K562 (cell line): ENCODE data around the gene AZGP1. TPM values are rescaled to one million over a fixed set of nuclear protein-coding genes. Genes with fewer than 3 reads are reported as not detected.
"Not testable (repeated sequence)": the region's sequence is repeated elsewhere in the genome, so short reads cannot be mapped to it uniquely, and the experiment has no call there.

ENCODE experiments used
- ATAC-seq: fragments of 200-7000 bp; cut with Tn5 transposase; 3 replicates; pipeline ENCODE4 v1.9.1; 2020; ENCODE audit warnings: moderate library complexity
- BruUV-seq: library from RNA; stranded (reverse); fragments of 400-500 nt; replicated peaks from 2 replicates; lab custom pipeline; 2021; lab: Mats Ljungman, UMichigan
- CTCF ChIA-PET: fragments of 300-600 bp; formaldehyde crosslinking; extraction: SDS; loops from one replicate; lab custom pipeline; 2021; ENCODE audit warnings: low intra/inter-chr PET ratio; lab: Yijun Ruan, JAX
- POLR2A ChIA-PET: fragments of 300-600, 350-650 bp; sonication (Branson Sonifier 250); formaldehyde crosslinking; extraction: SDS; loops from one replicate; lab custom pipeline; 2021; ENCODE audit warnings: antibody characterized with exemption, inconsistent platforms; lab: Yijun Ruan, JAX
- DNase-seq, 4 experiments: peaks; one replicate each; pipeline versions ENCODE4 v3.0.0 to v3.0.0-alpha.2; 2011 to 2018; ENCODE audit warnings: low spot score in 3 of 4, mixed read lengths in 3 of 4; ENCODE audit errors: extremely low read depth in 1 of 4
- FAIRE-seq: peaks from 2 replicates; lab custom pipeline; 2011; peaks lifted over from hg19 to GRCh38; lab: Jason Lieb, UNC
- H2AFZ ChIP-seq: 2 replicates; pipeline ENCODE4 v1.6.0; 2011; ENCODE audit warnings: low read depth, low read length, control low read depth, inconsistent platforms
- H3K27ac ChIP-seq: fragments of 200-600 bp; 3 replicates; pipeline ENCODE4 v1.8.0; 2011; ENCODE audit warnings: low read depth, mild to moderate bottlenecking, control low read depth, inconsistent platforms, low read length, moderate library complexity, mixed read lengths; ENCODE audit errors: extremely low read depth
- H3K27me3 ChIP-seq, 2 experiments: fragments of 300-600 bp in 1 of 2; 2 replicates in 1 of 2; 3 replicates in 1 of 2; pipeline versions ENCODE4 v1.6.0 to v1.8.0; 2011; ENCODE audit warnings: inconsistent platforms in 2 of 2, low read length in 2 of 2, mild to moderate bottlenecking in 1 of 2, mixed read lengths in 1 of 2, moderate library complexity in 1 of 2; ENCODE audit not compliant: control insufficient read depth in 2 of 2, insufficient read depth in 2 of 2
- H3K36me3 ChIP-seq: fragments of 300-600 bp; 3 replicates; pipeline ENCODE4 v1.8.0; 2011; ENCODE audit warnings: mild to moderate bottlenecking, low read length, inconsistent platforms; ENCODE audit not compliant: control insufficient read depth, insufficient read depth
- H3K4me1 ChIP-seq, 2 experiments: fragments of 200-600 bp in 1 of 2; replicated peaks in 1 of 2; 2 replicates in 1 of 2; 3 replicates in 1 of 2; pipeline versions ENCODE4 v1.5.1 to v1.8.0; 2011; ENCODE audit warnings: inconsistent platforms in 2 of 2, low read length in 2 of 2, mild to moderate bottlenecking in 1 of 2, mixed read lengths in 1 of 2, moderate library complexity in 1 of 2; ENCODE audit not compliant: control insufficient read depth in 2 of 2, insufficient read depth in 2 of 2
- H3K4me2 ChIP-seq: 2 replicates; pipeline ENCODE4 v1.6.1; 2011; ENCODE audit warnings: low read length, control low read depth, inconsistent platforms, mixed read lengths; ENCODE audit not compliant: insufficient read depth
- H3K4me3 ChIP-seq: fragments of 200-600 bp; sonication (generic), shearing (Covaris generic); 2 replicates; pipeline ENCODE4 v1.5.1; 2016; ENCODE audit warnings: control low read depth, inconsistent platforms
- H3K79me2 ChIP-seq: fragments of 200-600 bp; 3 replicates; pipeline ENCODE4 v1.8.0; 2011; ENCODE audit warnings: low read length, inconsistent platforms; ENCODE audit not compliant: control insufficient read depth, insufficient read depth
- H3K9ac ChIP-seq, 2 experiments: 2 replicates each; pipeline versions ENCODE4 v1.6.0 to v1.6.1; 2011; ENCODE audit warnings: low read depth in 2 of 2, low read length in 2 of 2, control low read depth in 1 of 2, inconsistent platforms in 1 of 2, mild to moderate bottlenecking in 1 of 2, mixed read lengths in 1 of 2; ENCODE audit not compliant: insufficient read depth in 1 of 2
- H3K9me1 ChIP-seq: one replicate; pipeline ENCODE4 v1.6.0; 2011; ENCODE audit warnings: inconsistent platforms, mild to moderate bottlenecking, low read length, moderate library complexity; ENCODE audit not compliant: control insufficient read depth, insufficient read depth
- H3K9me3 ChIP-seq: replicated peaks from 2 replicates; pipeline ENCODE4 v1.5.1; 2011; ENCODE audit warnings: low read depth, low read length, inconsistent platforms; ENCODE audit not compliant: control insufficient read depth, insufficient read depth
- H4K20me1 ChIP-seq: replicated peaks from 2 replicates; pipeline ENCODE4 v1.6.1; 2011; ENCODE audit warnings: low read length, inconsistent platforms, mixed read lengths; ENCODE audit not compliant: control insufficient read depth, insufficient read depth
- ZNF512 ChIP-seq: IDR thresholded peaks from 2 replicates; pipeline ENCODE4 v1.6.1; 2016; ENCODE audit warnings: missing genetic modification characterization, missing compliant biosample characterization
- WGBS: fragments of 100-300 bp; shearing (Covaris generic); methylation state at CpG from one replicate; pipeline ENCODE4 v1.1.6; 2016; ENCODE audit warnings: low coverage, mixed read lengths; ENCODE audit not compliant: insufficient coverage; ENCODE audit errors: missing lambda C conversion rate; 5-methylcytosine and 5-hydroxymethylcytosine counted together
- in situ Hi-C: fragments of 300-500 bp; cut with MboI; formaldehyde crosslinking; loops from 4 replicates; pipeline ENCODE4 v1.15.0; 2018; ENCODE audit warnings: inconsistent platforms, mixed read lengths
- intact Hi-C: fragments of 100-400 bp; cut with micrococcal nuclease; formaldehyde crosslinking; loops from 2 replicates; pipeline ENCODE4 v1.14.2; 2022
- polyA plus RNA-seq, 8 experiments: library from polyadenylated mRNA; depleted of rRNA in 4 of 8; stranded (reverse) in 5 of 8; unstranded in 3 of 8; fragments of >200 nt; fragmentation: Nextera tagmentation in 2 of 8; fragmentation: Illumina TruSeq in 1 of 8; extraction: Ambion mirVana in 2 of 8; extraction: Trizol in 1 of 8; gene quantifications; 2 replicates each; pipeline versions ENCODE4 v1.2.1 to v1.2.3, GENCODE V29; 2011 to 2014; ENCODE audit warnings: inconsistent platforms in 1 of 8, missing spikeins in 1 of 8
- total RNA-seq, 7 experiments: library from RNA; depleted of rRNA in 6 of 7; stranded (reverse); fragments of >200 nt in 6 of 7; fragmentation: Illumina TruSeq in 2 of 7; extraction: Trizol in 2 of 7; gene quantifications; 2 replicates each; pipeline versions ENCODE4 v1.2.1 to v1.2.3, GENCODE V29; 2011 to 2021; ENCODE audit warnings: low replicate concordance in 1 of 7
- TF ChIP-seq, protein P1 (sequence below): fragments of 150-350 bp; conservative IDR thresholded peaks from 2 replicates; pipeline ENCODE4 v1.6.1; 2014; ENCODE audit warnings: low read length

Gene AZGP1
- total and polyA plus RNA-seq, 9 of the 15 experiments (the other 6 are each of a cell fraction or from before 2014, with no cell fraction given) = 0.18 to 0.53 TPM; not detected in 7

- in situ Hi-C loops (no loop called here), intact Hi-C loops (loop anchor here (5.0 kb wide), 1 partner anchor 71 kb away; the partner anchor contains the start of gene ZNF3)
- no peaks in the 10 kb centered on the region for H3K36me3 ChIP-seq
- no peak overlapping the region for H2AFZ ChIP-seq
- H3K79me2 ChIP-seq = peaks cover 8% of the 10 kb centered on the region
- no TSS peak for BruUV-seq
- H4K20me1 ChIP-seq = 0 out of 2 replicates have a peak, but pooled peaks cover under 1% of the 10 kb centered on the region
- WGBS = 0% methylated on average over 1 of the region's 2 CpGs
- no peak overlapping the region for H3K4me2 ChIP-seq
- POLR2A ChIA-PET = no interaction called here
- DNase-seq (no peak), FAIRE-seq (no peak), ATAC-seq (no peak)
- H3K27me3 ChIP-seq = peaks cover 19 to 38% of the 10 kb centered on the region in 2 experiments
- CTCF ChIA-PET = no interaction called here
- no peaks in the 10 kb centered on the region for H3K9me3 ChIP-seq
- peaks cover 9 to 13% of the 10 kb centered on the region in 2 experiments; a peak in 4 of 5 replicates for H3K4me1 ChIP-seq
- H3K9me1 ChIP-seq = no peaks in the 10 kb centered on the region
- no peak overlapping the region for H3K27ac ChIP-seq
- TF ChIP-seq ZNF512 (tag) = peak; percentile 65
- TF ChIP-seq, protein P1, sequence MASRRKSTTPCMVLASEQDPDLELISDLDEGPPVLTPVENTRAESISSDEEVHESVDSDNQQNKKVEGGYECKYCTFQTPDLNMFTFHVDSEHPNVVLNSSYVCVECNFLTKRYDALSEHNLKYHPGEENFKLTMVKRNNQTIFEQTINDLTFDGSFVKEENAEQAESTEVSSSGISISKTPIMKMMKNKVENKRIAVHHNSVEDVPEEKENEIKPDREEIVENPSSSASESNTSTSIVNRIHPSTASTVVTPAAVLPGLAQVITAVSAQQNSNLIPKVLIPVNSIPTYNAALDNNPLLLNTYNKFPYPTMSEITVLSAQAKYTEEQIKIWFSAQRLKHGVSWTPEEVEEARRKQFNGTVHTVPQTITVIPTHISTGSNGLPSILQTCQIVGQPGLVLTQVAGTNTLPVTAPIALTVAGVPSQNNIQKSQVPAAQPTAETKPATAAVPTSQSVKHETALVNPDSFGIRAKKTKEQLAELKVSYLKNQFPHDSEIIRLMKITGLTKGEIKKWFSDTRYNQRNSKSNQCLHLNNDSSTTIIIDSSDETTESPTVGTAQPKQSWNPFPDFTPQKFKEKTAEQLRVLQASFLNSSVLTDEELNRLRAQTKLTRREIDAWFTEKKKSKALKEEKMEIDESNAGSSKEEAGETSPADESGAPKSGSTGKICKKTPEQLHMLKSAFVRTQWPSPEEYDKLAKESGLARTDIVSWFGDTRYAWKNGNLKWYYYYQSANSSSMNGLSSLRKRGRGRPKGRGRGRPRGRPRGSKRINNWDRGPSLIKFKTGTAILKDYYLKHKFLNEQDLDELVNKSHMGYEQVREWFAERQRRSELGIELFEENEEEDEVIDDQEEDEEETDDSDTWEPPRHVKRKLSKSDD = no peak
- no peak overlapping the region for H3K9ac ChIP-seq
- H3K4me3 ChIP-seq = no peak overlapping the region
Measured at GRCh38 chr7:100010901-100011300, 35.1 kb upstream of the AZGP1 start.

DNA sequence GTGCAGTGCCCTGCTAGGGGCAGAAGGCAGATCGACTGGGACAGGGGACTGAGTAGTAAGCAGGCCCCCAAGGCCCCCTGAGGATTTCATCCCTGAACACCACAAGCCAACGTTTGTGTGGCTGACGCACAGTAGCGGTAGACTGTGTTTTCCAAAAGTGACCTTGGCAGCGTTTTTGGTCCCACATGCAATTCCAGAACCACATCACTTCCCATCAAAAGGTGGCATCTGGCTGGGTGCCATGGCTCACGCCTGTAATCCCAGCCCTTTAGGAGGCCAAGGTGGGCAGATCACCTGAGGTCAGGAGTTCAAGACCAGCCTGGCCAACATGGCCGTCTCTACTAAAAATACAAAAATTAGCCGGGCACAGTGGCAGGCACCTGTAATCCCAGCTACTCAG is 34.1 kb upstream of the AZGP1 start:
- FAIRE-seq, H2AFZ ChIP-seq, H3K79me2 ChIP-seq, BruUV-seq, in situ Hi-C loops, H3K9me1 ChIP-seq, ATAC-seq, H3K27ac ChIP-seq, H3K36me3 ChIP-seq, H3K4me2 ChIP-seq, H4K20me1 ChIP-seq, H3K4me1 ChIP-seq, CTCF ChIA-PET, H3K4me3 ChIP-seq, H3K9me3 ChIP-seq, DNase-seq: not testable (repeated sequence)
- peaks cover 26 to 47% of the 10 kb centered on the region in 2 experiments for H3K27me3 ChIP-seq
- peak overlapping the region in 1 of 2 experiments; percentile 68; a peak in 1 of 4 replicates for H3K9ac ChIP-seq
- intact Hi-C loops = loop anchor here (5.0 kb wide), 1 partner anchor 72 kb away; the partner anchor contains the start of gene ZNF3
- 10% methylated on average over 8 of the region's 8 CpGs for WGBS
- POLR2A ChIA-PET = interaction anchor here (0.6 kb wide), 1 partner anchor 71 kb away, joined by 3 read pairs; no protein-coding TSS in a partner anchor
